Measurements from ENCODE around the gene ASPG.

DNA sequence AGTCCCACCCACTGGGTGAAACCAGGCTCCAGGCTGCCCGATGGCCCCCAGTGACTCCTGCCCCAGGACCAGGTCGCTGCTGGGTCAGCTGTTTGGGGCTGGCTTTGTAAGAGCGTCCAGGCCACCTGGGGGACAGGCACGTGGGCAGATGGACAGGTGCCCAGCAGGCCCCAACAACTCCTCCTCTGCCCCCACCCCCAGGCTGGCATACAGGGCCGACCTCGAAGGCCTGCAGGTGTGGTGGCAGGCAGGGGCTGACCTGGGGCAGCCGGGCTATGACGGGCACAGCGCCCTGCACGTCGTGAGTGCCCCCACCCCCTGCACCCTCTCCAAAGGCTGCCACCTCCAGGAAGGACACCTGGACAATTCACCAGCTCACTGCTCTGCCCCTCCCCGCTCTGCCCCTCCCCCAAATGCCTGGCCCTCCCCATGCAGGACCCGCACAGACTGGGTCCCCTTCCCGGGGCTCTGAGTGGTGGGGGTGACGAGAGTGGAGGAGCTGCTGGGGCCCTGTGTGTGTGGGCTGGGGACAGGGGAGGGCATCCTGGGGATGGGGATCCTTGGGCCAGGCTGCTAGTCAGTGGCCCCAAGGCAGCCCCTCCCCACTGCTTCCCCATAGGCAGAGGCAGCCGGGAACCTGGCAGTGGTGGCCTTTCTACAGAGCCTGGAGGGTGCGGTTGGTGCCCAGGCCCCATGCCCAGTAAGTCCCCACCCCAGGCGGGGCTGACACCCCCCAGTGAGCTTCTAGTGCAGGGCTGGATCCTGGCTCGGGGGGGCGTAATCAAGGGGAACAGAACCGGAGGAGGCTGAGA is 26.0 kb downstream of the ASPG start:
- no peak for TF ChIP-seq ISL1 (CRISPR knock-in tag; IDR thresholded peaks at IDR 0.05)
- no peak for TF ChIP-seq ARNTL (CRISPR knock-in tag; IDR thresholded peaks at IDR 0.05; ENCODE audit: borderline replicate concordance, low read depth)
- TF ChIP-seq CREB5 (CRISPR knock-in tag; IDR thresholded peaks at IDR 0.05; ENCODE audit: low read depth) = no peak
- TF ChIP-seq TCF4 (CRISPR knock-in tag; IDR thresholded peaks at IDR 0.05; ENCODE audit: borderline replicate concordance) = no peak
- TF ChIP-seq ESRRG (CRISPR knock-in tag; IDR thresholded peaks at IDR 0.05) = no peak
- TF ChIP-seq ZFP30 (CRISPR knock-in tag; IDR thresholded peaks at IDR 0.05) = no peak
- no peak for TF ChIP-seq ZNF8 (CRISPR knock-in tag; IDR thresholded peaks at IDR 0.05)
- TF ChIP-seq, protein P1, sequence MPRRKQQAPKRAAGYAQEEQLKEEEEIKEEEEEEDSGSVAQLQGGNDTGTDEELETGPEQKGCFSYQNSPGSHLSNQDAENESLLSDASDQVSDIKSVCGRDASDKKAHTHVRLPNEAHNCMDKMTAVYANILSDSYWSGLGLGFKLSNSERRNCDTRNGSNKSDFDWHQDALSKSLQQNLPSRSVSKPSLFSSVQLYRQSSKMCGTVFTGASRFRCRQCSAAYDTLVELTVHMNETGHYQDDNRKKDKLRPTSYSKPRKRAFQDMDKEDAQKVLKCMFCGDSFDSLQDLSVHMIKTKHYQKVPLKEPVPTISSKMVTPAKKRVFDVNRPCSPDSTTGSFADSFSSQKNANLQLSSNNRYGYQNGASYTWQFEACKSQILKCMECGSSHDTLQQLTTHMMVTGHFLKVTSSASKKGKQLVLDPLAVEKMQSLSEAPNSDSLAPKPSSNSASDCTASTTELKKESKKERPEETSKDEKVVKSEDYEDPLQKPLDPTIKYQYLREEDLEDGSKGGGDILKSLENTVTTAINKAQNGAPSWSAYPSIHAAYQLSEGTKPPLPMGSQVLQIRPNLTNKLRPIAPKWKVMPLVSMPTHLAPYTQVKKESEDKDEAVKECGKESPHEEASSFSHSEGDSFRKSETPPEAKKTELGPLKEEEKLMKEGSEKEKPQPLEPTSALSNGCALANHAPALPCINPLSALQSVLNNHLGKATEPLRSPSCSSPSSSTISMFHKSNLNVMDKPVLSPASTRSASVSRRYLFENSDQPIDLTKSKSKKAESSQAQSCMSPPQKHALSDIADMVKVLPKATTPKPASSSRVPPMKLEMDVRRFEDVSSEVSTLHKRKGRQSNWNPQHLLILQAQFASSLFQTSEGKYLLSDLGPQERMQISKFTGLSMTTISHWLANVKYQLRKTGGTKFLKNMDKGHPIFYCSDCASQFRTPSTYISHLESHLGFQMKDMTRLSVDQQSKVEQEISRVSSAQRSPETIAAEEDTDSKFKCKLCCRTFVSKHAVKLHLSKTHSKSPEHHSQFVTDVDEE (CRISPR knock-in tag; IDR thresholded peaks at IDR 0.05) = no peak
- TF ChIP-seq SNAI2 (CRISPR knock-in tag; IDR thresholded peaks at IDR 0.05) = no peak
- TF ChIP-seq CSRNP3 (CRISPR knock-in tag; IDR thresholded peaks at IDR 0.05) = no peak
- TF ChIP-seq, protein P2, sequence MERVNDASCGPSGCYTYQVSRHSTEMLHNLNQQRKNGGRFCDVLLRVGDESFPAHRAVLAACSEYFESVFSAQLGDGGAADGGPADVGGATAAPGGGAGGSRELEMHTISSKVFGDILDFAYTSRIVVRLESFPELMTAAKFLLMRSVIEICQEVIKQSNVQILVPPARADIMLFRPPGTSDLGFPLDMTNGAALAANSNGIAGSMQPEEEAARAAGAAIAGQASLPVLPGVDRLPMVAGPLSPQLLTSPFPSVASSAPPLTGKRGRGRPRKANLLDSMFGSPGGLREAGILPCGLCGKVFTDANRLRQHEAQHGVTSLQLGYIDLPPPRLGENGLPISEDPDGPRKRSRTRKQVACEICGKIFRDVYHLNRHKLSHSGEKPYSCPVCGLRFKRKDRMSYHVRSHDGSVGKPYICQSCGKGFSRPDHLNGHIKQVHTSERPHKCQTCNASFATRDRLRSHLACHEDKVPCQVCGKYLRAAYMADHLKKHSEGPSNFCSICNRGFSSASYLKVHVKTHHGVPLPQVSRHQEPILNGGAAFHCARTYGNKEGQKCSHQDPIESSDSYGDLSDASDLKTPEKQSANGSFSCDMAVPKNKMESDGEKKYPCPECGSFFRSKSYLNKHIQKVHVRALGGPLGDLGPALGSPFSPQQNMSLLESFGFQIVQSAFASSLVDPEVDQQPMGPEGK (CRISPR knock-in tag; IDR thresholded peaks at IDR 0.05; ENCODE audit: borderline replicate concordance) = no peak
